Measurements from ENCODE around the gene KIF22.

DNA sequence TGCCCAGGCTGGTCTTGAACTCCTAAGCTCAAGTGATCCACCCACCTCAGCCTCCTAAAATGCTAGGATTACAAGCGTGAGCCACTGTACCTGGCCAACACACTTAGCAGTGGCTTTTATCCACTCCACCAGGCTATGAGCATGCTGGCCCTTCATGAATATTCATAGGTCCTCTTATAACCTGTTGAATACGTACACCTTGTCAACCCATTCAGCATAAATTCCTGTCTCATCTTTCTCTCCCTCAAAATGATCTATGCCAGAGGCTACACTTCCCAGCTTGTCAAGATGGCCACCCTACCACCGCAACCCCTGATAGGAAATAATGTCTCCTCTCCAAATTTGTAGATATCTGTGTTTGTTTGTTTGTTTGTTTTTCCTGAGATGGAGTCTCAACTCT is 23.5 kb upstream of the KIF22 start:
- TF ChIP-seq, protein P1, sequence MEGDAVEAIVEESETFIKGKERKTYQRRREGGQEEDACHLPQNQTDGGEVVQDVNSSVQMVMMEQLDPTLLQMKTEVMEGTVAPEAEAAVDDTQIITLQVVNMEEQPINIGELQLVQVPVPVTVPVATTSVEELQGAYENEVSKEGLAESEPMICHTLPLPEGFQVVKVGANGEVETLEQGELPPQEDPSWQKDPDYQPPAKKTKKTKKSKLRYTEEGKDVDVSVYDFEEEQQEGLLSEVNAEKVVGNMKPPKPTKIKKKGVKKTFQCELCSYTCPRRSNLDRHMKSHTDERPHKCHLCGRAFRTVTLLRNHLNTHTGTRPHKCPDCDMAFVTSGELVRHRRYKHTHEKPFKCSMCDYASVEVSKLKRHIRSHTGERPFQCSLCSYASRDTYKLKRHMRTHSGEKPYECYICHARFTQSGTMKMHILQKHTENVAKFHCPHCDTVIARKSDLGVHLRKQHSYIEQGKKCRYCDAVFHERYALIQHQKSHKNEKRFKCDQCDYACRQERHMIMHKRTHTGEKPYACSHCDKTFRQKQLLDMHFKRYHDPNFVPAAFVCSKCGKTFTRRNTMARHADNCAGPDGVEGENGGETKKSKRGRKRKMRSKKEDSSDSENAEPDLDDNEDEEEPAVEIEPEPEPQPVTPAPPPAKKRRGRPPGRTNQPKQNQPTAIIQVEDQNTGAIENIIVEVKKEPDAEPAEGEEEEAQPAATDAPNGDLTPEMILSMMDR (IDR thresholded peaks at IDR 0.05): no peak
- no peak for TF ChIP-seq POLR2A (IDR thresholded peaks at IDR 0.05)

All from heart left ventricle (tissue), 13 donors.